ENCODE data around the gene CHPF2.

The CHPF2 gene

DNA sequence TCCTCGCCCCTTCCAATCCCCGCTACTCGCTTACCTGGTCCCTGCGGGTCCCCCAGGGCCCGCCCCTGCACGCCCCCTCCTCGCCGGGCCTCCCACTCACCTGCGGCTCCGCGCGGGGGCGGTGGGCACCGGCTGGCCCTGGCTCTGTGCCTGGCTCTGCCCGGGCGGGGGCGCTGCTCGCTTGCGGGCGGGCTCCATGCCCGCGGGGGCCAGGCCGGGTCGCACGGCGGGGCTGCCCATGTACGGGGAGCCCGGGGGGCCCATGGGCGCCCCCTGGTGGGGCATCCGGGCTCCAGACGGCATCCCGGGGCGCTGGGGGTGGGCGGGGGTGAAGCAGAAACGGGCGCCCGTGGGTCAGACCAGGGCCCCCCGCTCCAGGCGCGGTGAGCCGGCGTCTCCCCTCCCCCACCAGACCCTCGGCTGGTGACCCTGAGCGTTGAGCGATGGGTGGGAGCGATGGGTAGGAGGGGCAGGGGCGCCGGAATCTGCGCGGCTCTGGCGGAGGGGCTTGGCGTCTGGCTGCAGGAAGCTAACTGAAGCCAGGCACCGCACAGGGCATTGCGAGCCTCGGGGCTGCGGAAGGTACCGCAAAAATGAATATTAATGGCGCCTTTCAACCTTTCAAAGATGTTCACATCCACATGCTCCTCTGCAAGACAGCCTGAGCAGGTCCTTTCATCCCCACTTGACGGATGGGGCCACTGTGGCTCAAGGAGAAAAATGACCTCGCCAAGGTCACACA lies 13.2 kb downstream of the CHPF2 start:
- TF ChIP-seq, protein P1, sequence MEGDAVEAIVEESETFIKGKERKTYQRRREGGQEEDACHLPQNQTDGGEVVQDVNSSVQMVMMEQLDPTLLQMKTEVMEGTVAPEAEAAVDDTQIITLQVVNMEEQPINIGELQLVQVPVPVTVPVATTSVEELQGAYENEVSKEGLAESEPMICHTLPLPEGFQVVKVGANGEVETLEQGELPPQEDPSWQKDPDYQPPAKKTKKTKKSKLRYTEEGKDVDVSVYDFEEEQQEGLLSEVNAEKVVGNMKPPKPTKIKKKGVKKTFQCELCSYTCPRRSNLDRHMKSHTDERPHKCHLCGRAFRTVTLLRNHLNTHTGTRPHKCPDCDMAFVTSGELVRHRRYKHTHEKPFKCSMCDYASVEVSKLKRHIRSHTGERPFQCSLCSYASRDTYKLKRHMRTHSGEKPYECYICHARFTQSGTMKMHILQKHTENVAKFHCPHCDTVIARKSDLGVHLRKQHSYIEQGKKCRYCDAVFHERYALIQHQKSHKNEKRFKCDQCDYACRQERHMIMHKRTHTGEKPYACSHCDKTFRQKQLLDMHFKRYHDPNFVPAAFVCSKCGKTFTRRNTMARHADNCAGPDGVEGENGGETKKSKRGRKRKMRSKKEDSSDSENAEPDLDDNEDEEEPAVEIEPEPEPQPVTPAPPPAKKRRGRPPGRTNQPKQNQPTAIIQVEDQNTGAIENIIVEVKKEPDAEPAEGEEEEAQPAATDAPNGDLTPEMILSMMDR (IDR thresholded peaks at IDR 0.05; ENCODE audit: low read depth, low read length), result peak; percentile 62
- Histone ChIP-seq H3K36me3 (no peaks in the 10 kb centered on the region), H3K27me3 (ENCODE audit: insufficient read depth, low read depth, severe bottlenecking) (peaks cover 3% of the 10 kb centered on the region), H3K4me3 (ENCODE audit: low read depth, low read length) (peak overlapping the region; percentile 28), H3K27ac (no peak overlapping the region), H3K9me3 (ENCODE audit: severe bottlenecking) (no peaks in the 10 kb centered on the region)
- peak; percentile 67 for DNase-seq

DNA sequence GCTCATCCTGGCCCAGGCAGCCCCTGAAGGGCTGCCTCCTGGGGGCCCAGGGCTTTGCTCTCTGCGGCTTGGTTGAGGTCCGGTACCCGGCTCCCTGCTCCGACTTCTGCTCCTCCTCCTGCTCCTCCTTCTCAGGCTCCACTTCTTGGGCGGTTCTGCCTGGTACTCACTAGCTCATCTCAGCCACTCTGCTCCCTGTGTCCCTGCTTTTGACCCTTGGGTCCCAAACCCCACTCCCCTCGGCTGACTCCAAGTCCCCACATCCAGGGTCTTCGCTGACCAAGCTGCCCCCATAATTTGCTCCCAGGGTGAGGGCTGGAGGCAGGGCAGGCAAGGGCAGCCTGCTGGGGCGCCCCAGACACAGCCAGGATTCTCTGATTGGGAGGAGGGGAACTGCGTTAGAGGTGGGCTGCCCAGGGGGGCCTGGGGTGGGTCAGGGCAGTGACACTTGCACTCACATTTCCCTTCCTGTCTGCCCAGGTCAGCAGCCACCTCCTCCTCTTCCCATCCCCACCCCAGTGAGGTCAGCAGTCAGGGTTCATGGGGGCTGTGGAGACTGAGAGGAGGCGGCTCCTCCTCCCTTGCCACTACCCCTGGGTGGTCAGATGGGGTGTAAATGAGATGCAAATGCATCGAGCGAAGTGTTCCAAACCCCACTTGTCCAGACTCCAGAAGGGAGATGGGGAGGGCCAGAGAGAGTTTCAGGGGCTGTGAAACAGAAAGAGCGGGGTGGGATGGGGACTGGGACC lies 14.0 kb downstream of the CHPF2 start:
- Histone ChIP-seq H3K36me3 (no peaks in the 10 kb centered on the region), H3K9me3 (ENCODE audit: severe bottlenecking) (no peaks in the 10 kb centered on the region), H3K27me3 (ENCODE audit: insufficient read depth, low read depth, severe bottlenecking) (peaks cover 3% of the 10 kb centered on the region), H3K27ac (no peak overlapping the region), H3K4me3 (ENCODE audit: low read depth, low read length) (no peak overlapping the region)
- DNase-seq, result no peak
- TF ChIP-seq, protein P1 (IDR thresholded peaks at IDR 0.05; ENCODE audit: low read depth, low read length), result no peak

DNA sequence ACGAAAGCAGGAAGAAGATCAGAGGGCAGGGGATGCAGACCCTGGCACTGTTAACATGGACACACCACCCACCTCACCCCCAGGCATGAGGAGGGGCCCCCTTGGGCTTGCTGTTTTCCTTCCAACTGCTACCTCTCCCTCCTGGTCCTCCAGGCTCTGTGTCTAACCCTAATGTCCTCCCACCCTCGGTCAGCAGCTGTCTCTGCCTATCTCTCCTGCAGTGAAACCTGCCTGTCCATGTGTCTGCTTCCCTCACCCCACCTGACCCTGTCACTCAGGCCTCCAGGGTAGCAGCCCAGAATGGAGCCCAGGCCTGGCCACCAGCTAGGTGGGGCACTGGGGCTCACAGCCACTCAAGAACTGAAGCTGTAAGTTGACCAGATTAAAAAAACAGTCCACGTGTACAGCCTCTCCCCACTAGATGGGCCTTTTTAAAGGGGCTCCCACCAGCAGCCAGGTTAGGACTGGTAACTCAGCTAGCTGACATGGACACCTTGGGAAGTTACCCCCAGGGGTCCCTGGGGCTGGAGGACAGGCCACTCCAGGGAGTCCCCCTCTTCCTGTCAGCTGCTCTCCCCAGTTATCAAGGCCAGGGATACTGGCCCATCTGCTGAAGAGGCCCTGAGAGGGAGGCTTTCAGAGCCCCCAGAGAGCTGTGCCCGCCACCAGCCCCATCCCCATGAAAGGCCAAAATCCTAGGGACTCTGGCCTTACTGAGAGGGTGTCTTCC lies 14.7 kb downstream of the CHPF2 start:
- Histone ChIP-seq H3K36me3 (no peaks in the 10 kb centered on the region), H3K27me3 (ENCODE audit: insufficient read depth, low read depth, severe bottlenecking) (peaks cover 3% of the 10 kb centered on the region), H3K4me3 (ENCODE audit: low read depth, low read length) (no peak overlapping the region), H3K9me3 (ENCODE audit: severe bottlenecking) (no peaks in the 10 kb centered on the region), H3K27ac (no peak overlapping the region)
- TF ChIP-seq, protein P1 (IDR thresholded peaks at IDR 0.05; ENCODE audit: low read depth, low read length), result no peak
- DNase-seq, result peak; percentile 53

DNA sequence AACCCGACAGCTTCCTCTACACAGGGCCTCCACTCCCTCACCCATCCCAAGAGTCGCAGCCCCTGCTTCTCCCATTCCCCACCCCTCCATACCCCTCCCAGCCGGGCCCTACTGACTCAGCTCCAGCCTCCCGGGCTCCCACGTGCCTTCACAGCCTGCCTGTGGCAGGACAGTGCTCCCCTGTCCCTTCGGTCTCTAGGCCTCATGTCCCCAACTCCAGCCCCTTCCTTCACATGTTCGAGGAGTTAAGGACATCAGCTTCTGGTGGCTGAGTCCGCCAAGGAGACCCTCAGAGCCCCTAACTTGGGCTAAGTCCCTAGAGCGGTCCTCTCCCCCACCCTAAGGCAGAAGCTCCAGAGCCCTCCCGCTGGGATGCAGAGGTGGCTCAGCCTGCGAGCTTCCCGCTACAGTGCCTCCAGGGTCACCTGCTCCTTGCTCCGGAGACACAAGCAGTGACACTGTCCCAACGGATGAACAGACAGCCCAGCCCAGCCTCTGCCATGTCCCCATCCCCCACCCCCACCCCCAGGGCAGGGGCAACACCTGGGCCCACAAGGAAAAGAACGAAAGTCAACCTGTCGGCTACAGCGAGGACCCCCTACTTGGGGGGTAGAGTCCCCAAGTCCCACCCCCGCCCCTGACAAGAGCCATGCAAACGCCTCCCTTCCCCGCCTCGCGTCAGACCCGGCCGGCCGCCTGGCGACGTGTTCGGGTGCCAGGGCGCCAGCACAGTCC lies 15.5 kb downstream of the CHPF2 start:
- Histone ChIP-seq H3K9me3 (ENCODE audit: severe bottlenecking) (no peaks in the 10 kb centered on the region), H3K36me3 (no peaks in the 10 kb centered on the region), H3K27ac (no peak overlapping the region), H3K4me3 (ENCODE audit: low read depth, low read length) (peak overlapping the region; percentile 60), H3K27me3 (ENCODE audit: insufficient read depth, low read depth, severe bottlenecking) (peaks cover 3% of the 10 kb centered on the region)
- peak; percentile 43 for DNase-seq
- TF ChIP-seq, protein P1 (IDR thresholded peaks at IDR 0.05; ENCODE audit: low read depth, low read length), result no peak

DNA sequence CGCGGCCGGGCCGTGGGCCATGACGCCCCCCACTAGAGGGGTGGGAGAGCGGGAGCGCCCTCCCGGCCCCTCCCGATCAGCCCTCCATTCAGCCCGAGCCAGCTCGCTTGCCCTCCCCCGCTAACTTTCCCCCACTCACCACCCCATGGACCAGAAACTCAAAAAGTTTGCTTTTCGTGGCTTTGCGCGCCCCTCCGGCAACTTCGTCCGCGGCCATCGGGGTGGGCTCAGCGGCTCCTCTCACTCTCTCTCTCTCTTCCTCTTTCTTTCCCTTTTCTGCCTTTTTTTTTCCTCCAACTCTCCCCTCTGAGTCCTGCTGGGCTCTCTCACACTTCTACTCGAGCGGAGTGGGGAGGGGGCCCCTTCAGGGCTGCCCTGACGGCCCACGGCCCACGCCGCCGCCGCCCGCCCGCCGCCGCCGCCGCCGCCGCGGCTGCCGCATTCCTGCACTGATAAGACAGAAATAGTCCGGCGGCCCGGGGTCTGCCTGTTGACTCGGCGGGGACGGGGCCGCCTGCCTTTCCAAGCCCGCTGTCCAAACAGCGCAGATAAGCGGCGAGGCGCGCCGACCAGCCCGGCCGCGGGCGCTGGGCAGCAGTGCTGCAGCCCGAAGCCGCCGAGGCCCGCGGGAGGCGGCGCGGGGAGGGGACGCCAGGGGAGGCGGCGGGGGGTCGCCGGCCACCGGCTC lies 16.2 kb downstream of the CHPF2 start, which contains the start of gene SMARCD3:
TSS of gene SMARCD3 (minus strand) at position 349 of the 688 bp plus-strand sequence. CDS start at position 217, 132 bp downstream.
- Histone ChIP-seq H3K9me3 (ENCODE audit: severe bottlenecking) (no peaks in the 10 kb centered on the region), H3K27ac (no peak within 1 kb of the TSS), H3K4me3 (ENCODE audit: low read depth, low read length) (peak within 1 kb of the TSS; percentile 60), H3K27me3 (ENCODE audit: insufficient read depth, low read depth, severe bottlenecking) (peaks cover 3% of the 10 kb centered on the region), H3K36me3 (no peaks in the 10 kb centered on the region)
- TF ChIP-seq, protein P1 (IDR thresholded peaks at IDR 0.05; ENCODE audit: low read depth, low read length), result no peak
- DNase-seq, result peak; percentile 72
